ENCODE data around the gene NSUN3.

DNA sequence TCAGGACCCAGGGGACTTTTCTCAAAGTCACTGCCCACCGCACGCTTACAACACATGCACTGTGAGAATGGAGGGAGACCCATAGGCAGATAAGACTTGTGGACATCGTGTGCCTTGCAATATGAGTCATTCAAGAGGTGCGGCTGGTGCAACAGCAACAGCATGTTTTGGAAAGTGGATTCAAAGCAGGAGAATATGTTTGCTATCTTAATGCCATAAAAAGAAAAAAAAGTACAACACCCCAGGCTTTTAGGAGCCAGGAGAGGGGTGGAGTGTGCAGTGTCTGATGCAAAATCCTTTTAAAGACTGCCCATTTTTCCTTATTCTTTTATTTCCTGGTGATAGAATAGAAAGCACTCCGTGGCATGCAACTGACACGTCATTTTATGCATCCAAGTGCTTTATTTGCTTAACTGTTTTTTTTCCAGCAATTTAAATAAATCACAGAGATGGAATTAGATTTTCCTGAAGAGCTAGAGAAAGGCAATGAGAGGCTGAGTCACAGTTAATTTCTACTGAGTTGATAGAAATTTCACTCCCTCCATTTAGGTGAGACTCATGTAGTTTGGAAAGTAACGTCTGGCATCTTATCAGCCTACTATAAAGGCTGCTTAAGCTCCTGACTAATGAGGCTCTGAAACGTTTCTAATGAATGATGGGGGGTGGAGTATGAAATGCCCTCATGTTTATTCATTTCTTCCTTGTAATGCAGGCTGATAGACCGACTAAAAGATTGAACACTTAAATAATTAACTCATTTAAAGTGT lies 96.4 kb downstream of the NSUN3 start:
- no peak for TF ChIP-seq OSR1 (CRISPR knock-in tag; IDR thresholded peaks at IDR 0.05)
- TF ChIP-seq, protein P1, sequence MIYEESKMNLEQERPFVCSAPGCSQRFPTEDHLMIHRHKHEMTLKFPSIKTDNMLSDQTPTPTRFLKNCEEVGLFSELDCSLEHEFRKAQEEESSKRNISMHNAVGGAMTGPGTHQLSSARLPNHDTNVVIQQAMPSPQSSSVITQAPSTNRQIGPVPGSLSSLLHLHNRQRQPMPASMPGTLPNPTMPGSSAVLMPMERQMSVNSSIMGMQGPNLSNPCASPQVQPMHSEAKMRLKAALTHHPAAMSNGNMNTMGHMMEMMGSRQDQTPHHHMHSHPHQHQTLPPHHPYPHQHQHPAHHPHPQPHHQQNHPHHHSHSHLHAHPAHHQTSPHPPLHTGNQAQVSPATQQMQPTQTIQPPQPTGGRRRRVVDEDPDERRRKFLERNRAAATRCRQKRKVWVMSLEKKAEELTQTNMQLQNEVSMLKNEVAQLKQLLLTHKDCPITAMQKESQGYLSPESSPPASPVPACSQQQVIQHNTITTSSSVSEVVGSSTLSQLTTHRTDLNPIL (CRISPR knock-in tag; IDR thresholded peaks at IDR 0.05; ENCODE audit: low read depth) = no peak
- TF ChIP-seq, protein P2, sequence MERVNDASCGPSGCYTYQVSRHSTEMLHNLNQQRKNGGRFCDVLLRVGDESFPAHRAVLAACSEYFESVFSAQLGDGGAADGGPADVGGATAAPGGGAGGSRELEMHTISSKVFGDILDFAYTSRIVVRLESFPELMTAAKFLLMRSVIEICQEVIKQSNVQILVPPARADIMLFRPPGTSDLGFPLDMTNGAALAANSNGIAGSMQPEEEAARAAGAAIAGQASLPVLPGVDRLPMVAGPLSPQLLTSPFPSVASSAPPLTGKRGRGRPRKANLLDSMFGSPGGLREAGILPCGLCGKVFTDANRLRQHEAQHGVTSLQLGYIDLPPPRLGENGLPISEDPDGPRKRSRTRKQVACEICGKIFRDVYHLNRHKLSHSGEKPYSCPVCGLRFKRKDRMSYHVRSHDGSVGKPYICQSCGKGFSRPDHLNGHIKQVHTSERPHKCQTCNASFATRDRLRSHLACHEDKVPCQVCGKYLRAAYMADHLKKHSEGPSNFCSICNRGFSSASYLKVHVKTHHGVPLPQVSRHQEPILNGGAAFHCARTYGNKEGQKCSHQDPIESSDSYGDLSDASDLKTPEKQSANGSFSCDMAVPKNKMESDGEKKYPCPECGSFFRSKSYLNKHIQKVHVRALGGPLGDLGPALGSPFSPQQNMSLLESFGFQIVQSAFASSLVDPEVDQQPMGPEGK (CRISPR knock-in tag; IDR thresholded peaks at IDR 0.05; ENCODE audit: borderline replicate concordance) = no peak
- no peak for TF ChIP-seq ARNTL (CRISPR knock-in tag; IDR thresholded peaks at IDR 0.05; ENCODE audit: borderline replicate concordance, low read depth)
- no peak for TF ChIP-seq ZFP30 (CRISPR knock-in tag; IDR thresholded peaks at IDR 0.05)
- no peak for TF ChIP-seq RARB (CRISPR knock-in tag; IDR thresholded peaks at IDR 0.05)
- TF ChIP-seq ZC3H10 (CRISPR knock-in tag; IDR thresholded peaks at IDR 0.05) = no peak
- TF ChIP-seq CSDC2 (CRISPR knock-in tag; IDR thresholded peaks at IDR 0.05) = no peak
- TF ChIP-seq ZNF565 (CRISPR knock-in tag; conservative IDR thresholded peaks at IDR 0.05; ENCODE audit: low read depth) = no peak
- TF ChIP-seq, protein P3, sequence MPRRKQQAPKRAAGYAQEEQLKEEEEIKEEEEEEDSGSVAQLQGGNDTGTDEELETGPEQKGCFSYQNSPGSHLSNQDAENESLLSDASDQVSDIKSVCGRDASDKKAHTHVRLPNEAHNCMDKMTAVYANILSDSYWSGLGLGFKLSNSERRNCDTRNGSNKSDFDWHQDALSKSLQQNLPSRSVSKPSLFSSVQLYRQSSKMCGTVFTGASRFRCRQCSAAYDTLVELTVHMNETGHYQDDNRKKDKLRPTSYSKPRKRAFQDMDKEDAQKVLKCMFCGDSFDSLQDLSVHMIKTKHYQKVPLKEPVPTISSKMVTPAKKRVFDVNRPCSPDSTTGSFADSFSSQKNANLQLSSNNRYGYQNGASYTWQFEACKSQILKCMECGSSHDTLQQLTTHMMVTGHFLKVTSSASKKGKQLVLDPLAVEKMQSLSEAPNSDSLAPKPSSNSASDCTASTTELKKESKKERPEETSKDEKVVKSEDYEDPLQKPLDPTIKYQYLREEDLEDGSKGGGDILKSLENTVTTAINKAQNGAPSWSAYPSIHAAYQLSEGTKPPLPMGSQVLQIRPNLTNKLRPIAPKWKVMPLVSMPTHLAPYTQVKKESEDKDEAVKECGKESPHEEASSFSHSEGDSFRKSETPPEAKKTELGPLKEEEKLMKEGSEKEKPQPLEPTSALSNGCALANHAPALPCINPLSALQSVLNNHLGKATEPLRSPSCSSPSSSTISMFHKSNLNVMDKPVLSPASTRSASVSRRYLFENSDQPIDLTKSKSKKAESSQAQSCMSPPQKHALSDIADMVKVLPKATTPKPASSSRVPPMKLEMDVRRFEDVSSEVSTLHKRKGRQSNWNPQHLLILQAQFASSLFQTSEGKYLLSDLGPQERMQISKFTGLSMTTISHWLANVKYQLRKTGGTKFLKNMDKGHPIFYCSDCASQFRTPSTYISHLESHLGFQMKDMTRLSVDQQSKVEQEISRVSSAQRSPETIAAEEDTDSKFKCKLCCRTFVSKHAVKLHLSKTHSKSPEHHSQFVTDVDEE (CRISPR knock-in tag; IDR thresholded peaks at IDR 0.05) = no peak
- TF ChIP-seq, protein P4, sequence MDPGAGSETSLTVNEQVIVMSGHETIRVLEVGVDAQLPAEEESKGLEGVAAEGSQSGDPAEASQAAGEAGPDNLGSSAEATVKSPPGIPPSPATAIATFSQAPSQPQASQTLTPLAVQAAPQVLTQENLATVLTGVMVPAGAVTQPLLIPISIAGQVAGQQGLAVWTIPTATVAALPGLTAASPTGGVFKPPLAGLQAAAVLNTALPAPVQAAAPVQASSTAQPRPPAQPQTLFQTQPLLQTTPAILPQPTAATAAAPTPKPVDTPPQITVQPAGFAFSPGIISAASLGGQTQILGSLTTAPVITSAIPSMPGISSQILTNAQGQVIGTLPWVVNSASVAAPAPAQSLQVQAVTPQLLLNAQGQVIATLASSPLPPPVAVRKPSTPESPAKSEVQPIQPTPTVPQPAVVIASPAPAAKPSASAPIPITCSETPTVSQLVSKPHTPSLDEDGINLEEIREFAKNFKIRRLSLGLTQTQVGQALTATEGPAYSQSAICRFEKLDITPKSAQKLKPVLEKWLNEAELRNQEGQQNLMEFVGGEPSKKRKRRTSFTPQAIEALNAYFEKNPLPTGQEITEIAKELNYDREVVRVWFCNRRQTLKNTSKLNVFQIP (CRISPR knock-in tag; IDR thresholded peaks at IDR 0.05; ENCODE audit: borderline replicate concordance, low read depth) = no peak
